Kidney epithelial cell (primary cell): ENCODE data around the gene SNX21. TPM values are rescaled to one million over a fixed set of nuclear protein-coding genes. Genes with fewer than 3 reads are reported as not detected.
A peak's percentile ranks its signal among the peaks of the same experiment; 100 is the strongest.
"Not testable (repeated sequence)": the region's sequence is repeated elsewhere in the genome, so short reads cannot be mapped to it uniquely, and the experiment has no call there.

ENCODE experiments used
- DNase-seq: peaks from one replicate; pipeline ENCODE4 v3.0.0-alpha.2; 2010; ENCODE audit warnings: low read depth
- H3K27me3 ChIP-seq: 2 replicates; pipeline ENCODE4 v1.6.0; 2011; ENCODE audit warnings: low read length; ENCODE audit not compliant: control insufficient read depth, insufficient read depth
- H3K36me3 ChIP-seq: 2 replicates; pipeline ENCODE4 v1.5.1; 2011; ENCODE audit warnings: low read length; ENCODE audit not compliant: control insufficient read depth, insufficient read depth
- H3K4me3 ChIP-seq: 2 replicates; pipeline ENCODE4 v1.5.1; 2011; ENCODE audit warnings: low read depth, mild to moderate bottlenecking, control low read depth, low read length
- CTCF ChIP-seq: IDR thresholded peaks from 2 replicates; pipeline ENCODE4 v1.5.1; 2011; ENCODE audit warnings: mild to moderate bottlenecking, moderate library complexity, low read length, control low read depth, inconsistent platforms; ENCODE audit not compliant: insufficient read depth, poor library complexity, severe bottlenecking
- total RNA-seq: library from RNA; depleted of rRNA; stranded (reverse); fragments of >200 nt; gene quantifications from 2 replicates; pipeline ENCODE4 v1.2.3, GENCODE V29; 2015

SNX21 gene
- 24.7 and 28.4 TPM in 2 replicates for total RNA-seq

- H3K36me3 ChIP-seq, result no peaks in the 10 kb centered on the region
- H3K4me3 ChIP-seq, result peak within 1 kb of the TSS; percentile 54
- DNase-seq, result peak; percentile 71
- no peak for TF ChIP-seq CTCF
- H3K27me3 ChIP-seq, result no peaks in the 10 kb centered on the region
Observed at GRCh38 chr20:45833030-45833882, at the start of gene SNX21. SNX21 (plus strand) TSS chr20:45833799; CDS start chr20:45833920, 121 bp downstream.

- Histone ChIP-seq H3K36me3 (no peaks in the 10 kb centered on the region), H3K4me3 (no peak overlapping the region), H3K27me3 (no peaks in the 10 kb centered on the region)
- no peak for DNase-seq
- no peak for TF ChIP-seq CTCF
Observed at GRCh38 chr20:45788351-45788750, 45.2 kb upstream of the SNX21 start.

GRCh38 chr20:45792317-45793118 lies 41.1 kb upstream of the SNX21 start:
- no peaks in the 10 kb centered on the region for H3K36me3 ChIP-seq
- no peaks in the 10 kb centered on the region for H3K27me3 ChIP-seq
- no peak for DNase-seq
- H3K4me3 ChIP-seq, result peak overlapping the region; percentile 69
- no peak for TF ChIP-seq CTCF

GRCh38 chr20:45796337-45797065 lies 37.1 kb upstream of the SNX21 start:
- no peak overlapping the region for H3K4me3 ChIP-seq
- DNase-seq, result no peak
- no peaks in the 10 kb centered on the region for H3K36me3 ChIP-seq
- no peak for TF ChIP-seq CTCF
- no peaks in the 10 kb centered on the region for H3K27me3 ChIP-seq

- not testable (repeated sequence) for H3K27me3 ChIP-seq, H3K36me3 ChIP-seq, DNase-seq, H3K4me3 ChIP-seq
Observed at GRCh38 chr20:45797510-45797909, 36.1 kb upstream of the SNX21 start.

- H3K27me3 ChIP-seq, H3K4me3 ChIP-seq, H3K36me3 ChIP-seq, DNase-seq: not testable (repeated sequence)
Observed at GRCh38 chr20:45797955-45798354, 35.6 kb upstream of the SNX21 start.
